ENCODE data around the gene CDH8.
"Not testable (repeated sequence)": the region's sequence is repeated elsewhere in the genome, so short reads cannot be mapped to it uniquely, and the experiment has no call there.

The CDH8 gene

DNA sequence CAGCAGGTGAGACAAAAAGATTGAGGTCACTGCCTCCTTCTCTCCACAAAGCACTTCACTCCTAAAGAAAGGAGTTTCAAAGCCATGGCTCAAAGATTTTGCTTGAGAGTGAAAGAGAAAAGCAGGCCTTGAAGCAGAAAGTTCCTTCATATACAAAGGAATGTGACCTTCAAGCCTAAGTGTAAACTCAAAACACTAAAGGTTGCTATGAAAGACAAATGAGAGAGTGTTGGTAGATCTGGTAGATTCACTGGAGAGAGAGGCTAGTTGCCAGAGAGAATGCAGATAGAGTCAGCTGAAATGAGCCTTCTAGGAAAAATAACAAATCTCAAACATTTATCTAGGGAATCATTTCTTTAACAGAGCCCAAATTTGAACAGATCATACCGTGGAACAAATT is 305.2 kb downstream of the CDH8 start:
- peaks cover 17% of the 10 kb centered on the region for H3K9me3 Mint-ChIP-seq

DNA sequence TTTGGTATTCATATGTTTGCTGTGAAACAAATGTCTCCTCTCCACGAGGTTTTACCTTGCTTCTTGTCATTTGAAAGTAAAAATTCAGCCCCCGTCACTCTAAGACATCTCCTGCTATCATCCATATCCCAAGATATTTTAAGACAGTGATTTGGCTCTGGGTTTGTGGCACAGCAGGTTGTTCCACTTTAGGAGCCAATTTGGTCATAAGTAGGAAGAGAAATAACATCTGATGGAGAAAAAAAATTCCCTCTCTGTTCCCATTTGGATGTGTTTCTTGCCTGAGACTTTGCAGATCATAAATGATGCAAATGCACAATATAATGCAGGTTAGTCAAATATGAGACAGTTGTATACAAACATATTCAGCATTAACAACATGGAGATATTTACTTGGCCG is 309.5 kb downstream of the CDH8 start:
- Mint-ChIP-seq H3K4me1 (no peaks in the 10 kb centered on the region), H3K9me3 (peaks cover 10% of the 10 kb centered on the region), H3K27me3 (no peaks in the 10 kb centered on the region), H3K36me3 (no peaks in the 10 kb centered on the region), H3K27ac (no peak overlapping the region), H3K4me3 (no peak overlapping the region)
- ATAC-seq, result no peak

More for the DNA sequence above, 305.2 kb downstream of the CDH8 start:
- no peak overlapping the region for H3K4me3 Mint-ChIP-seq
- no peaks in the 10 kb centered on the region for H3K27me3 Mint-ChIP-seq
- H3K27ac Mint-ChIP-seq, result no peak overlapping the region
- no peaks in the 10 kb centered on the region for H3K36me3 Mint-ChIP-seq
- H3K4me1 Mint-ChIP-seq, result no peaks in the 10 kb centered on the region
- ATAC-seq, result no peak

- no peak for ATAC-seq
- Mint-ChIP-seq H3K27ac (no peak overlapping the region), H3K27me3 (no peaks in the 10 kb centered on the region), H3K4me3 (no peak overlapping the region), H3K9me3 (peaks cover 9% of the 10 kb centered on the region), H3K36me3 (no peaks in the 10 kb centered on the region), H3K4me1 (no peaks in the 10 kb centered on the region)
Measured at GRCh38 chr16:61726125-61726524, 310.1 kb downstream of the CDH8 start.

GRCh38 chr16:61721544-61721943 is 314.7 kb downstream of the CDH8 start:
- Mint-ChIP-seq H3K27me3 (no peaks in the 10 kb centered on the region), H3K4me1 (no peaks in the 10 kb centered on the region), H3K4me3 (no peak overlapping the region), H3K27ac (no peak overlapping the region), H3K36me3 (no peaks in the 10 kb centered on the region), H3K9me3 (peaks cover 14% of the 10 kb centered on the region)
- ATAC-seq, result no peak

- no peak for ATAC-seq
- no peak overlapping the region for H3K27ac Mint-ChIP-seq
Measured at GRCh38 chr16:61715393-61715792, 320.8 kb downstream of the CDH8 start.

DNA sequence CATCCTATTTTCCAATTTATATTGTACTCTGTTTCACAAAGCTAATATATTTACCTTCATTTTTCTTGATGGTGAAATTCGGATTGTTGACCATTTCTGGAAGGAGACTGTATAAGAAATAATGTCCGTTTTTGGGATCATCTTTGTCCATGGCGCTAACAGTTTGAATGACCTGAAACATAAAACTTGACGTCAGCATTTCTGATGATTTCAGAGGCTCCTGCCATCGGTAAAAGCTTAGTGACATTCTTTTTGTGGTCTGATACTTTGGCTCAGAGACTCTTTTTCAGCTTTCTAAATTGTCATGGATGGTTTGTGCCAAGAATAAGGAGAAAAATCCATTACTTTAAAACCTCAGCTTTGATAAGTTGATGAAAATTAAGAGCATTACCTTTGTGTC is 322.5 kb downstream of the CDH8 start:
- no peak for ATAC-seq
- Mint-ChIP-seq H3K4me1 (no peaks in the 10 kb centered on the region), H3K4me3 (no peak overlapping the region), H3K9me3 (no peaks in the 10 kb centered on the region), H3K36me3 (no peaks in the 10 kb centered on the region), H3K27me3 (no peaks in the 10 kb centered on the region), H3K27ac (no peak overlapping the region)

More at GRCh38 chr16:61715393-61715792, 320.8 kb downstream of the CDH8 start:
- no peaks in the 10 kb centered on the region for H3K4me1 Mint-ChIP-seq
- H3K27me3 Mint-ChIP-seq, result no peaks in the 10 kb centered on the region
- H3K9me3 Mint-ChIP-seq, result peaks cover 8% of the 10 kb centered on the region
- no peak overlapping the region for H3K4me3 Mint-ChIP-seq
- no peaks in the 10 kb centered on the region for H3K36me3 Mint-ChIP-seq

GRCh38 chr16:61699640-61700039 is 336.6 kb downstream of the CDH8 start:
- not testable (repeated sequence) for H3K27me3 Mint-ChIP-seq

GRCh38 chr16:61684541-61684940 is 351.7 kb downstream of the CDH8 start:
- Mint-ChIP-seq H3K36me3 (no peaks in the 10 kb centered on the region), H3K27me3 (no peaks in the 10 kb centered on the region), H3K9me3 (peaks cover 6% of the 10 kb centered on the region), H3K4me3 (no peak overlapping the region), H3K4me1 (no peaks in the 10 kb centered on the region), H3K27ac (no peak overlapping the region)
- ATAC-seq, result no peak

More at GRCh38 chr16:61699640-61700039, 336.6 kb downstream of the CDH8 start:
- H3K36me3 Mint-ChIP-seq, H3K4me3 Mint-ChIP-seq, H3K27ac Mint-ChIP-seq, H3K9me3 Mint-ChIP-seq, H3K4me1 Mint-ChIP-seq, ATAC-seq: not testable (repeated sequence)

DNA sequence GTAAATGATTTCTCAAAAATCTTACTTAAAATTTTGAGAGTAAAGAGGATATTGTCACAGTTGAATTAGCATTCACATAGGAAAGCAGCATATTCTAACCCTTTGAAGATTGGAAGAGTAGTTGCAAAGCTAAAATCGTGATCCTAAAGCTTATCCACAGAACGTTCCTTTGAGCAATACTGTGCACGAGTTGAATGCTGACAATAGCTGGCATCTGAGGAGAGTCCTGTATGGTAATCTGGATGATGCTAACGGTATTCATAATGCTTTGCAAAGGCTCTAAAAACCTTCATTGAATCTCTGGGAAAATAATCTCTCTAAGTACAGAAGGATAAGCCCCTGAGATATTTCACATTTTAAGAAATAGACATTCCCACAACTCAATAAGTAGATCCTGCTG is 354.6 kb downstream of the CDH8 start:
- H3K9me3 Mint-ChIP-seq, result peaks cover 13% of the 10 kb centered on the region
- no peaks in the 10 kb centered on the region for H3K4me1 Mint-ChIP-seq
- H3K27me3 Mint-ChIP-seq, result no peaks in the 10 kb centered on the region
- H3K27ac Mint-ChIP-seq, result no peak overlapping the region
- ATAC-seq, result no peak
- H3K4me3 Mint-ChIP-seq, result no peak overlapping the region
- no peaks in the 10 kb centered on the region for H3K36me3 Mint-ChIP-seq

DNA sequence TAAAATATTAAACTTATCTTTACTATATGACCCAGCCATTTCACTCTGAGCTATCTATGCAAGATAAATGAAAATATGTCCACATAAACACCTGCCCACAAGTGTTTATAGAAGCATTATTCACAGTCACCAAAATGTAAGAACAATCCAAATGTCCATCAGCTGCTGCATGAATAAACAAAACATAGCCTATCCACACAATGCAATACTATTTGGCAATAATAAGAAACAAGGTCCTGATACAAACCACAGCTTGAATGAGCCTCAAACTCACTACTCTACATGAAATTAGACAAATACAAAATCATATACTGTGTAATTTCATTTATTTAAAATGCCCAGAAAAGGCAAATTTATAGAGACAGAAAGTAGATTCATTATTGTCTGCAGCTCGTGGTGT is 355.1 kb downstream of the CDH8 start:
- no peak for ATAC-seq
- Mint-ChIP-seq H3K4me3 (no peak overlapping the region), H3K27ac (no peak overlapping the region), H3K9me3 (peaks cover 13% of the 10 kb centered on the region), H3K4me1 (no peaks in the 10 kb centered on the region), H3K36me3 (no peaks in the 10 kb centered on the region), H3K27me3 (no peaks in the 10 kb centered on the region)

DNA sequence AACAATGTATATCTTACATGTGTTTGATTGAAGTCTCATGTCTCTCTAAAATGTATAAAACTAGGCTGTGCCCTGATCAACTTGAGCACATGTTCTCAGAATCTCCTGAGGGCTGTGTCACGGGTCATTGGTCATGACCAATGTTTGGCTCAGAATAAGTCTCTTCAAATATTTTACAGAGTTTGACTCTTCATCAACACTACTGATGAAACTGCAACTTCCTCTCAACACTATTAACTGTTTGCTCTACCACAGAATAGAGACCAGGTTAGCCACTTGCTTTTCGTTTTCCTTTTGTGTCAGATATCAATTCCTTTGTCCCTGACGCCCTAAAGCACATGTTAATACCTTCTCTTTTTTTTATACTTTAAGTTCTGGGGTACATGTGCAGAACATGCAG is 358.1 kb downstream of the CDH8 start:
- H3K9me3 Mint-ChIP-seq, result peaks cover 12% of the 10 kb centered on the region
- H3K4me3 Mint-ChIP-seq, result no peak overlapping the region

GRCh38 chr16:61677776-61678175 is 358.5 kb downstream of the CDH8 start:
- no peak for ATAC-seq
- Mint-ChIP-seq H3K27ac (no peak overlapping the region), H3K4me1 (no peaks in the 10 kb centered on the region), H3K9me3 (peaks cover 12% of the 10 kb centered on the region), H3K27me3 (no peaks in the 10 kb centered on the region), H3K4me3 (no peak overlapping the region), H3K36me3 (no peaks in the 10 kb centered on the region)

More for the DNA sequence above, 358.1 kb downstream of the CDH8 start:
- no peaks in the 10 kb centered on the region for H3K4me1 Mint-ChIP-seq
- H3K27ac Mint-ChIP-seq, result no peak overlapping the region
- ATAC-seq, result no peak
- no peaks in the 10 kb centered on the region for H3K36me3 Mint-ChIP-seq
- no peaks in the 10 kb centered on the region for H3K27me3 Mint-ChIP-seq

GRCh38 chr16:61676740-61677139 is 359.5 kb downstream of the CDH8 start:
- H3K27me3 Mint-ChIP-seq, result no peaks in the 10 kb centered on the region
- ATAC-seq, result no peak
- H3K4me3 Mint-ChIP-seq, result no peak overlapping the region
- H3K4me1 Mint-ChIP-seq, result no peaks in the 10 kb centered on the region
- H3K36me3 Mint-ChIP-seq, result no peaks in the 10 kb centered on the region
- H3K27ac Mint-ChIP-seq, result no peak overlapping the region
- peaks cover 12% of the 10 kb centered on the region for H3K9me3 Mint-ChIP-seq

DNA sequence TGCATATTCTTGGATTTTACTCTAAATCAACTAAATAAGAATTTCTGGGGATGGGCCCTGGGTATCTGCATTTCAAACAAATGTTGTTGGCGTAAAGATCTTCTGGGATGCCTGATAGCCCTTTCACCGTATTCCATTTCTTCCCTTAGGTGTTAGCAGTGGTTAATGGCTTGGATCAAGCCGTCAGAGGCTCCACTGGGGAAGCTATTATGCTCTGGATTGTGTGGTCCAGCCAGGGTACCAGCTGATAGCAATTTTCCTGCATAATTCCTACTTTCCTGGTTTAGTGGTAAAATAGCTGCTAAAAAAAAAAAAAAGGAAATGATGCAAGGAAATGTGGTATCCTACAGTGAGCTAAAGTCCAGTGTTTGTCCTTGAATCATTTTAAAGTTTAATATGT is 365.1 kb downstream of the CDH8 start:
- no peak for ATAC-seq
- Mint-ChIP-seq H3K27ac (no peak overlapping the region), H3K27me3 (no peaks in the 10 kb centered on the region), H3K9me3 (peaks cover 5% of the 10 kb centered on the region), H3K4me3 (no peak overlapping the region), H3K36me3 (no peaks in the 10 kb centered on the region), H3K4me1 (no peaks in the 10 kb centered on the region)

GRCh38 chr16:61665512-61665911 is 370.7 kb downstream of the CDH8 start:
- no peak overlapping the region for H3K27ac Mint-ChIP-seq
- H3K4me1 Mint-ChIP-seq, result no peaks in the 10 kb centered on the region
- H3K36me3 Mint-ChIP-seq, result no peaks in the 10 kb centered on the region
- H3K4me3 Mint-ChIP-seq, result no peak overlapping the region
- H3K9me3 Mint-ChIP-seq, result peaks cover 9% of the 10 kb centered on the region
- ATAC-seq, result no peak
- no peaks in the 10 kb centered on the region for H3K27me3 Mint-ChIP-seq

DNA sequence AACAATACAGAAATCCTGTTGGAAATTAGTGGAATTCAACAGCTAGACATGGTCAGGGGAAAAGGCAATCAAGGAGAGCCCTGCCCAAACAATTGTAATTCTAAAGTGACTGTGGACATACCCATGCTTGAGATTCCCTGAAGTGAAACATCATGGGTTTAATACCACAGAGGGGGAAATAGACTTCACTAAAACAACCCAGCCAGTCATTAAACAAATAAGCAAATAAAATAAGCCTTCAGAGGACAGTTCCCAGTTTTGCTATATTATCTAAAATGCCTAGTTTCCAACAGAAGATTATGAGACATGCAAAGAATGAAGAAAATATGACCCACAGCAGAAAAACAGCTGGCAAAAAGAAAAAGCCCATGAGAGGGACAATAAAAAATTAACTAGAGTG is 376.3 kb downstream of the CDH8 start:
- Mint-ChIP-seq H3K4me1 (no peaks in the 10 kb centered on the region), H3K27me3 (no peaks in the 10 kb centered on the region), H3K4me3 (no peak overlapping the region), H3K27ac (no peak overlapping the region), H3K9me3 (peaks cover 9% of the 10 kb centered on the region), H3K36me3 (no peaks in the 10 kb centered on the region)
- no peak for ATAC-seq

- H3K27me3 Mint-ChIP-seq, result no peaks in the 10 kb centered on the region
- no peak for ATAC-seq
- no peak overlapping the region for H3K27ac Mint-ChIP-seq
- no peaks in the 10 kb centered on the region for H3K4me1 Mint-ChIP-seq
- no peaks in the 10 kb centered on the region for H3K36me3 Mint-ChIP-seq
- H3K9me3 Mint-ChIP-seq, result peaks cover 3% of the 10 kb centered on the region
- no peak overlapping the region for H3K4me3 Mint-ChIP-seq
Measured at GRCh38 chr16:61654962-61655361, 381.3 kb downstream of the CDH8 start.
